ENCODE results near the gene RCOR1.

DNA sequence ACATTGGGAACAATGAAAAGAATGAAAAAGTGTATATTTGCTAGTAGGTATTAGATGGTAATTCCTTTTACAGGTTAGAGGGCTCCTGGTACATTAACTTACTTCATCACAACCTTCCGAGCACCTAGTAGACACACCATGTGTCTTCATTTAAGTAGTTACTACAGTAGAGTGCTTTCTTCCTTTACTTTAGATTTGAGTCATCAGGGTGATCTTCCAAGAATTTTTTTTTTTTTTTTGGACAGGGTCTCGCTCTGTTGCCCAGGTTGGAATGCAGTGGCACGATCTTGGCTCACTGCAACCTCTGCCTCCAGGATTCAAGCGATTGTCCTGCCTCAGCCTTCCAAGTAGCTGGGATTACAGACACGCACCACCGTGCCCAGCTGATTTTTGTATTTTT lies 105.1 kb downstream of the RCOR1 start:
- TF ChIP-seq, protein P1, sequence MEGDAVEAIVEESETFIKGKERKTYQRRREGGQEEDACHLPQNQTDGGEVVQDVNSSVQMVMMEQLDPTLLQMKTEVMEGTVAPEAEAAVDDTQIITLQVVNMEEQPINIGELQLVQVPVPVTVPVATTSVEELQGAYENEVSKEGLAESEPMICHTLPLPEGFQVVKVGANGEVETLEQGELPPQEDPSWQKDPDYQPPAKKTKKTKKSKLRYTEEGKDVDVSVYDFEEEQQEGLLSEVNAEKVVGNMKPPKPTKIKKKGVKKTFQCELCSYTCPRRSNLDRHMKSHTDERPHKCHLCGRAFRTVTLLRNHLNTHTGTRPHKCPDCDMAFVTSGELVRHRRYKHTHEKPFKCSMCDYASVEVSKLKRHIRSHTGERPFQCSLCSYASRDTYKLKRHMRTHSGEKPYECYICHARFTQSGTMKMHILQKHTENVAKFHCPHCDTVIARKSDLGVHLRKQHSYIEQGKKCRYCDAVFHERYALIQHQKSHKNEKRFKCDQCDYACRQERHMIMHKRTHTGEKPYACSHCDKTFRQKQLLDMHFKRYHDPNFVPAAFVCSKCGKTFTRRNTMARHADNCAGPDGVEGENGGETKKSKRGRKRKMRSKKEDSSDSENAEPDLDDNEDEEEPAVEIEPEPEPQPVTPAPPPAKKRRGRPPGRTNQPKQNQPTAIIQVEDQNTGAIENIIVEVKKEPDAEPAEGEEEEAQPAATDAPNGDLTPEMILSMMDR (IDR thresholded peaks at IDR 0.05; ENCODE audit: poor library complexity), result no peak
- TF ChIP-seq EZH2 (IDR thresholded peaks at IDR 0.05; ENCODE audit: borderline replicate concordance) (no peak), EZH2phosphoT487 (IDR thresholded peaks at IDR 0.05; ENCODE audit: low read depth, severe bottlenecking, unreplicated experiment) (no peak)

Data from hepatocyte (in vitro differentiated cells).